Stomach (tissue), 4 donors: Measurements from ENCODE around the gene ZFP36L2.

Source experiments
- POLR2AphosphoS5 ChIP-seq, 3 donors: sonication (generic); formaldehyde crosslinking; IDR thresholded peaks; one replicate each; pipeline ENCODE4 v1.6.1; 2016; ENCODE audit warnings: antibody characterized with exemption in 3 of 3
- TF ChIP-seq, protein P1 (sequence below), 7 experiments: fragments of 450-650 bp in 4 of 7; fragments of 200-600 bp in 3 of 7; sonication (generic) in 3 of 7; IDR thresholded peaks; one replicate each; pipeline ENCODE4 v1.5.1; 2016 to 2019; ENCODE audit warnings: antibody characterized with exemption in 7 of 7, control low read depth in 2 of 7, mild to moderate bottlenecking in 1 of 7

DNA sequence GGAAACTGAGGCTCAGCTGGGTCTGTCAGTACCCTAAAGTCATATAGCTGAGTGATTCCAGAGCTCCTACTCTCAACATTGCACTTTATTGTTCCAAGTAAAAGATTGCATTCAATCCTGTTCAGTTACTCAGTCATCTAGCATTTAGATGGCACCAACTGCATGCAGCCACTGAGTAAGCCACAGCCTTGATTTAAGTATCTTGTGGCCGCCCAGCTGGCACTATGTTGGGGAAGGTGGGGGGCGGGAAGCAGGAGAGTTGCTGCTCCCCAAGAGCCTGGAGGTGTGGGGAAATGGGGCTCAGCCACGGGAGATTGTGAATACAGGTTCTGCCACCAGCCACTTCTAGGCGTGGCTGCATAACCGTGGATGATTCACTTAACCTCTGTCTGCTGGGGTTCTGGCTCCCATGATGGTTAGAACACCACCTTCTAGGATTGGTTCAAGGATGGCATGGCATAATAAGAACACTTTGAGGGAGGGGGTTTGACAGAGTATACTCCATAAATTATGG is 17.1 kb downstream of the ZFP36L2 start:
- TF ChIP-seq, protein P1, sequence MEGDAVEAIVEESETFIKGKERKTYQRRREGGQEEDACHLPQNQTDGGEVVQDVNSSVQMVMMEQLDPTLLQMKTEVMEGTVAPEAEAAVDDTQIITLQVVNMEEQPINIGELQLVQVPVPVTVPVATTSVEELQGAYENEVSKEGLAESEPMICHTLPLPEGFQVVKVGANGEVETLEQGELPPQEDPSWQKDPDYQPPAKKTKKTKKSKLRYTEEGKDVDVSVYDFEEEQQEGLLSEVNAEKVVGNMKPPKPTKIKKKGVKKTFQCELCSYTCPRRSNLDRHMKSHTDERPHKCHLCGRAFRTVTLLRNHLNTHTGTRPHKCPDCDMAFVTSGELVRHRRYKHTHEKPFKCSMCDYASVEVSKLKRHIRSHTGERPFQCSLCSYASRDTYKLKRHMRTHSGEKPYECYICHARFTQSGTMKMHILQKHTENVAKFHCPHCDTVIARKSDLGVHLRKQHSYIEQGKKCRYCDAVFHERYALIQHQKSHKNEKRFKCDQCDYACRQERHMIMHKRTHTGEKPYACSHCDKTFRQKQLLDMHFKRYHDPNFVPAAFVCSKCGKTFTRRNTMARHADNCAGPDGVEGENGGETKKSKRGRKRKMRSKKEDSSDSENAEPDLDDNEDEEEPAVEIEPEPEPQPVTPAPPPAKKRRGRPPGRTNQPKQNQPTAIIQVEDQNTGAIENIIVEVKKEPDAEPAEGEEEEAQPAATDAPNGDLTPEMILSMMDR (IDR thresholded peaks at IDR 0.05) = no peak
- TF ChIP-seq POLR2AphosphoS5 (IDR thresholded peaks at IDR 0.05) = no peak
